Testis (tissue), 3 donors: ENCODE data around the gene COASY. TPM values are rescaled to one million over a fixed set of nuclear protein-coding genes. Genes with fewer than 3 reads are reported as not detected.

ENCODE experiments used
- DNase-seq: peaks from one replicate; pipeline ENCODE4 v3.0.0-alpha.2; 2019
- H3K27ac ChIP-seq, 2 donors: fragments of 200-600 bp; sonication (generic); one replicate each; pipeline ENCODE4 v1.5.1; 2019
- H3K27me3 ChIP-seq: fragments of 200-600 bp; sonication (generic); one replicate; pipeline ENCODE4 v1.5.1; 2019
- H3K36me3 ChIP-seq: fragments of 200-600 bp; sonication (generic); one replicate; pipeline ENCODE4 v1.5.1; 2017; ENCODE audit warnings: low read depth; ENCODE audit errors: missing control alignments
- H3K4me1 ChIP-seq: fragments of 200-600 bp; sonication (generic); one replicate; pipeline ENCODE4 v1.5.1; 2019
- H3K4me3 ChIP-seq, 2 donors: fragments of 200-600 bp; sonication (generic); one replicate each; pipeline ENCODE4 v1.5.1; 2017 to 2019
- H3K9me3 ChIP-seq: fragments of 200-600 bp; sonication (generic); one replicate; pipeline ENCODE4 v1.5.1; 2017
- CTCF ChIP-seq, 3 experiments: fragments of 450-650 bp in 2 of 3; fragments of 200-600 bp in 1 of 3; sonication (generic) in 1 of 3; IDR thresholded peaks; one replicate each; pipeline ENCODE4 v1.5.1; 2016 to 2019; ENCODE audit warnings: antibody characterized with exemption in 3 of 3, mild to moderate bottlenecking in 2 of 3, moderate library complexity in 1 of 3
- POLR2A ChIP-seq: fragments of 450-650 bp; IDR thresholded peaks from one replicate; pipeline ENCODE4 v1.6.1; 2017; ENCODE audit warnings: antibody characterized with exemption, mild to moderate bottlenecking, moderate library complexity
- WGBS, 2 donors: methylation state at CpG; one replicate each; pipeline ENCODE4 v1.1.5; 2018; 5-methylcytosine and 5-hydroxymethylcytosine counted together
- intact Hi-C: fragments of 100-400 bp; cut with DNase I; formaldehyde crosslinking; loops from one replicate; pipeline ENCODE4 v1.15.1; 2023; ENCODE audit warnings: low total_unique reads
- polyA plus RNA-seq: library from polyadenylated mRNA; stranded (reverse); fragments of 350-450 nt; fragmentation: Illumina TruSeq; extraction: RNeasy Lipid Tissue Mini Kit (QIAGEN cat#74804); gene quantifications from one replicate; pipeline ENCODE4 v1.2.3, GENCODE V29; 2014; ENCODE audit warnings: low read depth, low replicate concordance; ENCODE audit not compliant: insufficient read depth
- total RNA-seq, 2 donors: library from RNA; depleted of rRNA; stranded (reverse); fragments of >200 nt; gene quantifications; one replicate each; pipeline ENCODE4 v1.2.3, GENCODE V29; 2016

The COASY gene
- total and polyA plus RNA-seq, 3 donors from 2014 or later: 52.8 to 103 (median 68.5) TPM

DNA sequence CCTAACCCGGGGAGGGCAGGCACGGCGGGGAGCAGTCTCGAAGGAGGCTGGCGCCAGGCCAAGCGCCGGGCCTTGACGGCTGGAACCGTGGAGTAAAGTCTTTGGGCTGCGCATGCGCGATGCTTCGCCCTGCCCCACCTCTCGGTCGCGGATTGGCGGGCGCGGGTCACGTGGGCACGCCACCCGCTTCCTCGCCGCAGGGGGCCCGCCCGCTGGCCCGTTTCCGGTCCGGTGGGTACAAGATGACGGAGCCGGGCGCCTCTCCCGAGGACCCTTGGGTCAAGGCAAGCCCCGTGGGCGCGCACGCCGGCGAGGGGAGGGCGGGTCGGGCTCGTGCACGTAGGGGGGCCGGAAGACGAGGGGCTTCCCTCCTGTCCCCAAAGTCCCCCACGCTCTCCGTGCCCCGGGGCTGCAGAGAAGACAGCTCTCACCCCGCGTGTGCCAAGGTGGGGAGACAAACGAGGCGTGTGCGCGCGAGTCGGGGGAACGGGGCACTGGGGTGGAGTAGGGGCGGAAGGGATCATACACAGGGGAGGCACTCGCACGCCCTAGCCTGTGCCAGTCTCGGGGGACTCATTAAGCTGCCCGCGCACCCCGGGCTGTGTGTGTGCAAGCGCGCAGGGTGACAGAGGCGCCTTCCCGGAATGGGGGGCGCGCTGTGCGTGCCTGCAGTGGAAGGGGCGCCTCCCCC is 5.1 kb downstream of the COASY start, which contains the start of gene MLX:
Gene MLX (plus strand): TSS at position 218 of the 691 bp plus-strand sequence. CDS start 25 bp downstream, at position 243.
- TF ChIP-seq POLR2A: no peak
- TF ChIP-seq CTCF (IDR thresholded peaks at IDR 0.05): no peak
- DNase-seq: peak; percentile 92
- Histone ChIP-seq H3K36me3 (no peaks in the 10 kb centered on the region), H3K27ac (peak within 1 kb of the TSS; percentile 82 to 88), H3K27me3 (no peaks in the 10 kb centered on the region), H3K4me3 (peak within 1 kb of the TSS; percentile 91 to 94), H3K9me3 (no peaks in the 10 kb centered on the region), H3K4me1 (peaks cover 31% of the 10 kb centered on the region)
- 0% methylated on average over 7 to 66 of the region's 72 CpGs for WGBS, 2 donors
- intact Hi-C loops: no loop called here

DNA sequence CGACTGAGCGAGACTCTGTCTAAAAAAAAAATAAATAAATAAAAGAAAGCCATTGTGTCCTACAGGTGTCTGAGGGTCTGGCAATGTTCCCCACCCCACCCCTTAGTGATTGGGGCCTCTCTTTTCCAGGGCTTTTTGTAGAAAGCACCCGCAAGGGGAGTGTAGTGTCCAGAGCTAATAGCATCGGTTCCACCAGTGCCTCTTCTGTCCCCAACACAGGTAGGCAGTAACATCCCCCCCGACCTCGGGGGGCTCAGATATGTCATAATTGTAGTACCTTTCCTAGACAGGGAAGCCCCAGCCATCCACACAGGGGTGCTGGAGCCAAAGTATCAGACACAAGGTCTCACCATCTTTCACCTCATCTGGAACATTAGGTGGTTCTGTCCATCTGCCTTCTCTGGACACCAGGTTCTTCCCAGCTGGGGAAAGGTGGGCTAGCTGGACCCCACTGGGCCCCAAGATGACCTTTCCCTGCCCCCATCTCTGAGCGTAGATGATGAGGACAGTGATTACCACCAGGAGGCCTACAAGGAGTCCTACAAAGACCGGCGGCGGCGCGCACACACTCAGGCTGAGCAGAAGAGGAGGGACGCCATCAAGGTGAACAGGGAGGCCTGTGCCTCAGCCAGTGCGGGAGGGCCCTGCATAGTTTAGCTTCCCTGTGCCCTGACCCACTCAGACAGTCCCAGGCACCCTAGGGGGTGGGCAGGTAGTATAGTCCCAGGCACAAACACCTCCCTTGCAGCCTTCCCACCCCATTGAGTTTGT is 6.6 kb downstream of the COASY start:
- intact Hi-C loops: no loop called here
- DNase-seq: no peak
- no peaks in the 10 kb centered on the region for H3K27me3 ChIP-seq
- no peaks in the 10 kb centered on the region for H3K36me3 ChIP-seq
- peak overlapping the region in 1 of 2 donors; percentile 94 for H3K4me3 ChIP-seq
- no peaks in the 10 kb centered on the region for H3K9me3 ChIP-seq
- TF ChIP-seq POLR2A: no peak
- no peak for TF ChIP-seq CTCF (IDR thresholded peaks at IDR 0.05)
- no peak overlapping the region for H3K27ac ChIP-seq
- WGBS, 2 donors: 70 to 78% methylated on average over 11 to 14 of the region's 14 CpGs
- H3K4me1 ChIP-seq: peaks cover 21% of the 10 kb centered on the region

DNA sequence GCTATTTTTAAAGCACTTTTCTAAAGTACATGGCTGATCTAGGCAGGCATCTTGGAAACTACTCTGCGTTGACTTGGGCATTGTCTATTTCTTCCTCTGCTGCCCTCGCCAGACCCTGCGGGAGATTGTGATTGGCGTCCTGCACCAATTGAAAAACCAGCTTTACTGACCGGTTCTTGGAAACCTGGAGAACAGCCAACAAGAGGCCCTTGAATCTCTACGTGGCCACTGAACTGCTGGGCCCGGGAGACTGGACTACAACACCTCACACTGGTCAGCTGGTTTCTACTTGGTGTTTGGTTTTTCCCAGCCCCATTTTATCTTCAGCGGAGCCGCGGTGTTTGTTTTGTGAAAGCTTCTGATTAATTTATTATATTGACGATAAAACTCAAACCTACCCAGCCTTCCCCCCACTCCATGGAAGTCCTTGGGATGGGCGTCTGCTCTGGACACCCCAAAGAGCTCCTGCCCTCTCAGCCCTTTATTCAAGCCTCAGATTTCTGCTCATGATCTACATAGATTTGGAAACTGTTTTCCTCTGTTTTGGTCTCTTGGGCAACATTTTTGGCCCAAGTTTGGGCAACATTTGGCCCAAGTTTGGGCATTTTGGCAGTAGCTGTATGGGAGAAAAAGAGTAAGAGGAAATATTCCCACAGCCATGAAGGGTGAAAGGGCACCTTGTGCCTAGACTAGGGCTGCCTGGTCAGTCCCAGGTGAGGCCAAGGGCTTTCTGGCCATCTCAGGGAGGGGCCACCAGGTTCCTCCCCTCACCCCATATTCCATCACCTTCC is 9.7 kb downstream of the COASY start:
- no peak overlapping the region for H3K4me3 ChIP-seq
- DNase-seq: no peak
- WGBS, 2 donors: 77% methylated on average over 12 of the region's 12 CpGs
- no peaks in the 10 kb centered on the region for H3K27me3 ChIP-seq
- intact Hi-C loops: loop anchor here (10.0 kb wide), 1 partner anchor 103 kb away; the partner anchor contains the start of gene PLEKHH3
- H3K27ac ChIP-seq: no peak overlapping the region
- H3K4me1 ChIP-seq: peaks cover 11% of the 10 kb centered on the region
- no peaks in the 10 kb centered on the region for H3K9me3 ChIP-seq
- TF ChIP-seq CTCF (IDR thresholded peaks at IDR 0.05) (no peak), POLR2A (no peak)
- no peaks in the 10 kb centered on the region for H3K36me3 ChIP-seq

DNA sequence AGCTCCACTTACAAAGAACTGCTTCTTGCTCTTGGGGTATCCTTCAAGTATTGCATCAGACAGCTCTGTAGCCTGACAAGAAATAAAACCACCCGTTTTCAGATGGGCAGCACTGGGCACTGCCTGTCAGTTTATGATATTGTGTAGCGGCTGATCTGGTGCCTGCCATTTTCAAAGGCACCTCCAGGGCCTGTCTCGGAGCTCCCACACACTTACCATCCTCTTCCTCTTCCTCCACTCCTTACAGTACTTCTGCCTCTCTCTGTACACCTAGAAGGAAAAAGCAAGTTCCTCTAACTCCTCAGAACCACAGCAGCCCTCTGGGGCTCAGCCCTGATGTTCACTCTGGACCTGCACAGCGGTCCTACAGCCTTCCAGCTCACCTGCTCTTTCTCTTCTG is 11.1 kb downstream of the COASY start:
- intact Hi-C loops: loop anchor here (10.0 kb wide), 1 partner anchor 102 kb away; the partner anchor contains the start of gene PLEKHH3
- H3K27me3 ChIP-seq: no peaks in the 10 kb centered on the region
- no peaks in the 10 kb centered on the region for H3K36me3 ChIP-seq
- peaks cover 8% of the 10 kb centered on the region for H3K4me1 ChIP-seq
- DNase-seq: no peak
- WGBS, 2 donors: 81 to 86% methylated on average over 4 of the region's 4 CpGs
- H3K9me3 ChIP-seq: no peaks in the 10 kb centered on the region
- TF ChIP-seq POLR2A (no peak), CTCF (IDR thresholded peaks at IDR 0.05) (no peak)
- no peak overlapping the region for H3K27ac ChIP-seq
- no peak overlapping the region for H3K4me3 ChIP-seq
